Measurements from ENCODE around the gene WDR45B.

Gene WDR45B

GRCh38 chr17:82592767-82593589 lies 55.3 kb downstream of the WDR45B start:
- DNase-seq, result peak; percentile 68
- Histone ChIP-seq H3K36me3 (replicated peaks) (peaks cover 15% of the 10 kb centered on the region), H3K27me3 (replicated peaks) (no peaks in the 10 kb centered on the region), H3K4me3 (ENCODE audit: low read depth, low read length) (peak overlapping the region; percentile 58), H3K27ac (peak overlapping the region; percentile 23)
- in situ Hi-C loops (cut with HindIII; ENCODE audit: low pct_ligation_motif_present, low sequenced_read_pairs), result no loop called here
- TF ChIP-seq CTCF (IDR thresholded peaks at IDR 0.05; ENCODE audit: low read depth, low read length, missing control alignments), result no peak

- no peak for TF ChIP-seq CTCF (IDR thresholded peaks at IDR 0.05; ENCODE audit: low read depth, low read length, missing control alignments)
- peaks cover 22% of the 10 kb centered on the region for H3K36me3 ChIP-seq (replicated peaks)
- H3K27me3 ChIP-seq (replicated peaks), result no peaks in the 10 kb centered on the region
- no peak overlapping the region for H3K27ac ChIP-seq
- H3K4me3 ChIP-seq (ENCODE audit: low read depth, low read length), result no peak overlapping the region
- in situ Hi-C loops (cut with HindIII; ENCODE audit: low pct_ligation_motif_present, low sequenced_read_pairs), result no loop called here
- no peak for DNase-seq
These were observed 55.9 kb downstream of the WDR45B start for GRCh38 chr17:82592289-82592766.

- peaks cover 23% of the 10 kb centered on the region for H3K36me3 ChIP-seq (replicated peaks)
- no peaks in the 10 kb centered on the region for H3K27me3 ChIP-seq (replicated peaks)
- in situ Hi-C loops (cut with HindIII; ENCODE audit: low pct_ligation_motif_present, low sequenced_read_pairs), result no loop called here
- no peak overlapping the region for H3K4me3 ChIP-seq (ENCODE audit: low read depth, low read length)
- DNase-seq, result no peak
- TF ChIP-seq CTCF (IDR thresholded peaks at IDR 0.05; ENCODE audit: low read depth, low read length, missing control alignments), result no peak
- H3K27ac ChIP-seq, result no peak overlapping the region
These were observed 57.2 kb downstream of the WDR45B start for GRCh38 chr17:82590881-82591539.

- Histone ChIP-seq H3K27ac (no peak overlapping the region), H3K36me3 (replicated peaks) (peaks cover 21% of the 10 kb centered on the region), H3K27me3 (replicated peaks) (no peaks in the 10 kb centered on the region), H3K4me3 (ENCODE audit: low read depth, low read length) (no peak overlapping the region)
- DNase-seq, result no peak
- in situ Hi-C loops (cut with HindIII; ENCODE audit: low pct_ligation_motif_present, low sequenced_read_pairs), result no loop called here
- no peak for TF ChIP-seq CTCF (IDR thresholded peaks at IDR 0.05; ENCODE audit: low read depth, low read length, missing control alignments)
These were observed 58.0 kb downstream of the WDR45B start for GRCh38 chr17:82590216-82590615.

GRCh38 chr17:82589851-82590180 lies 58.4 kb downstream of the WDR45B start:
- Histone ChIP-seq H3K27me3 (replicated peaks) (no peaks in the 10 kb centered on the region), H3K36me3 (replicated peaks) (peaks cover 23% of the 10 kb centered on the region), H3K27ac (no peak overlapping the region), H3K4me3 (ENCODE audit: low read depth, low read length) (no peak overlapping the region)
- no peak for TF ChIP-seq CTCF (IDR thresholded peaks at IDR 0.05; ENCODE audit: low read depth, low read length, missing control alignments)
- in situ Hi-C loops (cut with HindIII; ENCODE audit: low pct_ligation_motif_present, low sequenced_read_pairs), result no loop called here
- DNase-seq, result no peak
